Testis (tissue), 3 donors: ENCODE data around the gene MRPL52. TPM values are rescaled to one million over a fixed set of nuclear protein-coding genes. Genes with fewer than 3 reads are reported as not detected.

ENCODE experiments used
- DNase-seq: peaks from one replicate; pipeline ENCODE4 v3.0.0-alpha.2; 2019
- H3K27ac ChIP-seq, 2 donors: fragments of 200-600 bp; sonication (generic); one replicate each; pipeline ENCODE4 v1.5.1; 2019
- H3K27me3 ChIP-seq: fragments of 200-600 bp; sonication (generic); one replicate; pipeline ENCODE4 v1.5.1; 2019
- H3K36me3 ChIP-seq: fragments of 200-600 bp; sonication (generic); one replicate; pipeline ENCODE4 v1.5.1; 2017; ENCODE audit warnings: low read depth; ENCODE audit errors: missing control alignments
- H3K4me1 ChIP-seq: fragments of 200-600 bp; sonication (generic); one replicate; pipeline ENCODE4 v1.5.1; 2019
- H3K4me3 ChIP-seq, 2 donors: fragments of 200-600 bp; sonication (generic); one replicate each; pipeline ENCODE4 v1.5.1; 2017 to 2019
- H3K9me3 ChIP-seq: fragments of 200-600 bp; sonication (generic); one replicate; pipeline ENCODE4 v1.5.1; 2017
- CTCF ChIP-seq, 3 experiments: fragments of 450-650 bp in 2 of 3; fragments of 200-600 bp in 1 of 3; sonication (generic) in 1 of 3; IDR thresholded peaks; one replicate each; pipeline ENCODE4 v1.5.1; 2016 to 2019; ENCODE audit warnings: antibody characterized with exemption in 3 of 3, mild to moderate bottlenecking in 2 of 3, moderate library complexity in 1 of 3
- POLR2A ChIP-seq: fragments of 450-650 bp; IDR thresholded peaks from one replicate; pipeline ENCODE4 v1.6.1; 2017; ENCODE audit warnings: antibody characterized with exemption, mild to moderate bottlenecking, moderate library complexity
- WGBS, 2 donors: methylation state at CpG; one replicate each; pipeline ENCODE4 v1.1.5; 2018; 5-methylcytosine and 5-hydroxymethylcytosine counted together
- intact Hi-C: fragments of 100-400 bp; cut with DNase I; formaldehyde crosslinking; loops from one replicate; pipeline ENCODE4 v1.15.1; 2023; ENCODE audit warnings: low total_unique reads
- polyA plus RNA-seq: library from polyadenylated mRNA; stranded (reverse); fragments of 350-450 nt; fragmentation: Illumina TruSeq; extraction: RNeasy Lipid Tissue Mini Kit (QIAGEN cat#74804); gene quantifications from one replicate; pipeline ENCODE4 v1.2.3, GENCODE V29; 2014; ENCODE audit warnings: low read depth, low replicate concordance; ENCODE audit not compliant: insufficient read depth
- total RNA-seq, 2 donors: library from RNA; depleted of rRNA; stranded (reverse); fragments of >200 nt; gene quantifications; one replicate each; pipeline ENCODE4 v1.2.3, GENCODE V29; 2016

The MRPL52 gene
- total and polyA plus RNA-seq, 3 donors from 2014 or later = 31.1 to 77.0 (median 47.0) TPM

GRCh38 chr14:22807432-22808087 is 22.1 kb upstream of the MRPL52 start:
- H3K9me3 ChIP-seq = no peaks in the 10 kb centered on the region
- H3K4me1 ChIP-seq = no peaks in the 10 kb centered on the region
- H3K4me3 ChIP-seq = no peak overlapping the region
- 75 to 78% methylated on average over 13 of the region's 13 CpGs for WGBS, 2 donors
- no peak overlapping the region for H3K27ac ChIP-seq
- no peaks in the 10 kb centered on the region for H3K36me3 ChIP-seq
- intact Hi-C loops = no loop called here
- TF ChIP-seq CTCF (IDR thresholded peaks at IDR 0.05) = no peak
- no peak for TF ChIP-seq POLR2A
- no peaks in the 10 kb centered on the region for H3K27me3 ChIP-seq
- no peak for DNase-seq

- Histone ChIP-seq H3K4me3 (no peak overlapping the region), H3K4me1 (no peaks in the 10 kb centered on the region), H3K36me3 (no peaks in the 10 kb centered on the region), H3K27me3 (no peaks in the 10 kb centered on the region), H3K9me3 (no peaks in the 10 kb centered on the region), H3K27ac (no peak overlapping the region)
- 81 to 86% methylated on average over 5 of the region's 5 CpGs for WGBS, 2 donors
- intact Hi-C loops = no loop called here
- no peak for DNase-seq
- TF ChIP-seq CTCF (IDR thresholded peaks at IDR 0.05) (no peak), POLR2A (no peak)
These were observed 21.1 kb upstream of the MRPL52 start for GRCh38 chr14:22808388-22809209.

- DNase-seq = no peak
- Histone ChIP-seq H3K4me3 (no peak overlapping the region), H3K9me3 (no peaks in the 10 kb centered on the region), H3K4me1 (no peaks in the 10 kb centered on the region), H3K27me3 (no peaks in the 10 kb centered on the region), H3K36me3 (no peaks in the 10 kb centered on the region), H3K27ac (no peak overlapping the region)
- intact Hi-C loops = no loop called here
- WGBS, 2 donors = 49 to 55% methylated on average over 2 of the region's 2 CpGs
- TF ChIP-seq POLR2A (no peak), CTCF (IDR thresholded peaks at IDR 0.05) (no peak)
These were observed 18.0 kb upstream of the MRPL52 start for GRCh38 chr14:22811722-22812121.

DNA sequence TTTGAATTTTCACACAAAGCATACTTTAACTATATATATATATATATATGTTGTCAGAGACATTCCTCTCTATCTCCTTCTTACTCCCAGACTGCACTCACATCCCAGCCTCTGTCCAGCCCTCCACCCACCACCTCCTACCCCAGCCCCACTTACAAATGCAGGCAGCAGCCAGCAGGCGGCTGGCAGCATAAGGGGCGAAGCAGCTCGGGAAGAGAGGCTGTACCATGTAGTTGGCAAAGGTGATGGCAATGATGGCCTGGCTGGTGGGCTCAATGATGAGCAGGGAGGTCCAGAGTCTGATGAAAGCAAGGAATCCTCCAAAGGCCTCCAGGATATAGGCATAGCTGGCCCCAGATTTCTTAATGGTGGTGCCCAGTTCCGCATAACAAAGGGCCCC is 16.9 kb upstream of the MRPL52 start:
- H3K4me3 ChIP-seq = no peak overlapping the region
- TF ChIP-seq CTCF (IDR thresholded peaks at IDR 0.05) = no peak
- H3K27ac ChIP-seq = no peak overlapping the region
- 85 to 96% methylated on average over 4 of the region's 4 CpGs for WGBS, 2 donors
- intact Hi-C loops = no loop called here
- H3K36me3 ChIP-seq = no peaks in the 10 kb centered on the region
- H3K9me3 ChIP-seq = no peaks in the 10 kb centered on the region
- H3K4me1 ChIP-seq = no peaks in the 10 kb centered on the region
- DNase-seq = no peak
- no peaks in the 10 kb centered on the region for H3K27me3 ChIP-seq
